Mesendoderm (in vitro differentiated cells): ENCODE data around the gene LCNL1. TPM values are rescaled to one million over a fixed set of nuclear protein-coding genes. Genes with fewer than 3 reads are reported as not detected.

Experiments used
- DNase-seq: peaks from one replicate; pipeline ENCODE4 v3.0.0; 2013
- H2AK5ac ChIP-seq: 2 replicates; pipeline ENCODE4 v1.6.1; 2013; ENCODE audit warnings: low read length, inconsistent platforms
- H2BK120ac ChIP-seq: 2 replicates; pipeline ENCODE4 v1.6.1; 2013; ENCODE audit warnings: low read depth, mild to moderate bottlenecking, low read length, moderate library complexity, mixed read lengths
- H2BK15ac ChIP-seq: replicated peaks from 2 replicates; pipeline ENCODE4 v1.6.1; 2013; ENCODE audit warnings: low read depth, mild to moderate bottlenecking, moderate library complexity
- H2BK5ac ChIP-seq: 2 replicates; pipeline ENCODE4 v1.6.1; 2013; ENCODE audit warnings: low read length, inconsistent platforms
- H3K18ac ChIP-seq: 2 replicates; pipeline ENCODE4 v1.6.1; 2013; ENCODE audit warnings: mild to moderate bottlenecking, low read length, mixed read lengths
- H3K23ac ChIP-seq: one replicate; pipeline ENCODE4 v1.6.1; 2013; ENCODE audit warnings: low read length
- H3K27ac ChIP-seq: 2 replicates; pipeline ENCODE4 v1.5.1; 2013; ENCODE audit warnings: low read depth, mild to moderate bottlenecking, inconsistent platforms, low read length, moderate library complexity
- H3K27me3 ChIP-seq: 2 replicates; pipeline ENCODE4 v1.6.1; 2013; ENCODE audit warnings: low read length, control low read depth, mild to moderate bottlenecking, inconsistent platforms; ENCODE audit not compliant: insufficient read depth, poor library complexity
- H3K36me3 ChIP-seq: 2 replicates; pipeline ENCODE4 v1.6.1; 2013; ENCODE audit warnings: low read length, inconsistent platforms; ENCODE audit not compliant: control insufficient read depth, insufficient read depth
- H3K4ac ChIP-seq: one replicate; pipeline ENCODE4 v1.6.1; 2013; ENCODE audit warnings: low read depth, mild to moderate bottlenecking, low read length, moderate library complexity
- H3K4me1 ChIP-seq: 2 replicates; pipeline ENCODE4 v1.6.1; 2013; ENCODE audit warnings: low read depth, low read length, inconsistent platforms; ENCODE audit not compliant: control insufficient read depth
- H3K4me2 ChIP-seq: 2 replicates; pipeline ENCODE4 v1.6.1; 2013; ENCODE audit warnings: low read length
- H3K4me3 ChIP-seq: 2 replicates; pipeline ENCODE4 v1.5.1; 2013; ENCODE audit warnings: mild to moderate bottlenecking, low read length
- H3K56ac ChIP-seq: one replicate; pipeline ENCODE4 v1.6.1; 2013; ENCODE audit warnings: low read length
- H3K79me1 ChIP-seq: 2 replicates; pipeline ENCODE4 v1.6.1; 2013; ENCODE audit warnings: low read length, inconsistent platforms
- H3K79me2 ChIP-seq: 2 replicates; pipeline ENCODE4 v1.6.1; 2013; ENCODE audit warnings: mild to moderate bottlenecking, low read length; ENCODE audit not compliant: control insufficient read depth, insufficient read depth
- H3K9ac ChIP-seq: 2 replicates; pipeline ENCODE4 v1.6.1; 2013; ENCODE audit warnings: low read length, inconsistent platforms
- H4K5ac ChIP-seq: one replicate; pipeline ENCODE4 v1.6.1; 2013; ENCODE audit warnings: low read length
- H4K8ac ChIP-seq: one replicate; pipeline ENCODE4 v1.6.1; 2013; ENCODE audit warnings: low read depth, mild to moderate bottlenecking, control low read depth, low read length, moderate library complexity
- WGBS: extraction: QIAGEN DNeasy Blood & Tissue Kit; methylation state at CpG from one replicate; pipeline ENCODE4 v1.1.7; 2013; ENCODE audit warnings: low lambda C conversion rate, missing lambda C conversion rate; ENCODE audit not compliant: insufficient coverage; ENCODE audit errors: extremely low coverage; 5-methylcytosine and 5-hydroxymethylcytosine counted together
- polyA plus RNA-seq, 2 experiments: library from polyadenylated mRNA; stranded (reverse); fragments of 200-250 nt; gene quantifications; one replicate each; pipeline ENCODE4 v1.2.3, GENCODE V29; 2013

LCNL1 gene
- not detected for polyA plus RNA-seq (2013, experiment 1 of 2)
- not detected for polyA plus RNA-seq (2013, experiment 2 of 2)

DNA sequence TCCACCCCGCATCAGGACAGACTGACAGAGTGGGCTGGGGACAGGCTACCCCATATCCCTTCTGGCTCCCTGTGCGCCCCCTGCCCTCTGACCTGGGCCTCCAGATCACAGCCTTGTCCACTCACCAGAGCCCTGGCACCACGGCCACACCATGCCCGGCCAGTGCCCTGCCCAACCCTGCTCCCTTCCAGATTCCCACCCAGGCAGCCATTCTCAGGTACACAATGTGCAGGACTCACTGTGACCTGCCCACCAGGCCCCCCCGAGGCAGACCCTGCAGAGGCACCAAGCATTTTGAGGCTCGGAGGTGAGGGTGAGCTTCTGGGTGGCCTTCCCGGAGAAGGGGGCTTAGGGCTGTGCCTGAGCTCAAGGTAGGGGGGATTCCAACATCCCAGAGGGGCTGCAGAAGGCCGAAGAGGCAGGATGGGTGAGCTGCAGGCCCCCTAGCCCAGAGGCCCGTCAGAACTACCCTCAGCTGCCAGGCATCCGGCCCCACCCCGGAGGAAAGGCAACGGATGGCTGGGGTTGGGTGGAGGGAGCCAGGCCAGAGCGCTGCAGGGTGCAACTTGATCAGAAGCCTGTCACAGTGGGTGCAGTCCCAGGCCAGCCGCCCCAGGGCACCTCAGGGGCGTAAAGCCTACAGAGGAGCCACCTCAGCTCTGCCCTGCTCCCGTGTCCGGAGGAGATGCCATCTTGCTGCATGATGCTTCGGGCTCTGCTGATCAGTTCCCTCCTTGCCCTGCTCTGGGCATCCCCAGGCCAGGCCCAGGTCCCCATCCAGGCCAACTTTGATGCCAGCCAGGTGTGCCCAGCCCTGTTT is at the start of gene LCNL1:
TSS of gene LCNL1 (plus strand) at position 762 of the 820 bp plus-strand sequence. CDS start 594 bp downstream, outside the sequence.
- H4K5ac ChIP-seq, result no peak within 1 kb of the TSS
- no peak within 1 kb of the TSS for H4K8ac ChIP-seq
- no peaks in the 10 kb centered on the region for H3K36me3 ChIP-seq
- H3K4me3 ChIP-seq, result no peak within 1 kb of the TSS
- H3K4ac ChIP-seq, result no peak within 1 kb of the TSS
- no peak within 1 kb of the TSS for H3K4me2 ChIP-seq
- H3K18ac ChIP-seq, result no peak within 1 kb of the TSS
- WGBS, result no CpG with 5 or more reads among the region's 18 CpGs
- H3K27ac ChIP-seq, result no peak within 1 kb of the TSS
- no peaks in the 10 kb centered on the region for H3K79me2 ChIP-seq
- no peaks in the 10 kb centered on the region for H3K79me1 ChIP-seq
- no peak for DNase-seq
- no peak within 1 kb of the TSS for H2BK15ac ChIP-seq
- no peak within 1 kb of the TSS for H3K9ac ChIP-seq
- H2BK5ac ChIP-seq, result no peak within 1 kb of the TSS
- no peaks in the 10 kb centered on the region for H3K4me1 ChIP-seq
- no peak within 1 kb of the TSS for H2AK5ac ChIP-seq
- H3K27me3 ChIP-seq, result peaks cover 8% of the 10 kb centered on the region
- H3K23ac ChIP-seq, result no peak within 1 kb of the TSS
- H3K56ac ChIP-seq, result no peak within 1 kb of the TSS
- H2BK120ac ChIP-seq, result no peak within 1 kb of the TSS

DNA sequence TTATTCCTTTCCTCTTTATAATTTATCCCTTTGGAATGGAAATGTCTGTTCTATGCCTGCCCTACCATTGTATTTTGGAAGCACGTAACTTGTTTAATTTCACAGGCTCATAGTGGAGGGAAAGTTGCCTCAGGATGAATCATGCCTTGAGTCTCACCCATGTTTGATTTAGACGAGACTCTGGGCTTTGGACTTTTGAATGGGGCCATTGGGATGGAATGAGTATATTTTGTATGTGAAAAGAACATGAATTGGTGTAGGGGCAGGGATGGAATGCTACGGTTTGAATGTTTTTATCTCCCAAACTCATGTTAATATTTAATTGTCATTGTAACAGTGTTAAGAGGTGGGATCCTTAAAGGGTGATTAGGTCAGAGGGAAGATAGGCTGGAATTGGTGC is 48.5 kb upstream of the LCNL1 start:
- no peak for DNase-seq
- Histone ChIP-seq H2BK5ac (no peak overlapping the region), H3K36me3 (peaks cover 4% of the 10 kb centered on the region), H3K4me1 (no peaks in the 10 kb centered on the region), H3K56ac (no peak overlapping the region), H3K9ac (no peak overlapping the region), H2AK5ac (no peak overlapping the region), H3K18ac (no peak overlapping the region), H3K4me3 (no peak overlapping the region), H3K79me1 (no peaks in the 10 kb centered on the region), H2BK120ac (no peak overlapping the region), H3K23ac (no peak overlapping the region), H4K5ac (no peak overlapping the region), H4K8ac (no peak overlapping the region), H2BK15ac (no peak overlapping the region), H3K4me2 (no peak overlapping the region), H3K4ac (no peak overlapping the region), H3K27ac (no peak overlapping the region), H3K79me2 (no peaks in the 10 kb centered on the region), H3K27me3 (no peaks in the 10 kb centered on the region)
- WGBS, result no CpG with 5 or more reads among the region's 3 CpGs

DNA sequence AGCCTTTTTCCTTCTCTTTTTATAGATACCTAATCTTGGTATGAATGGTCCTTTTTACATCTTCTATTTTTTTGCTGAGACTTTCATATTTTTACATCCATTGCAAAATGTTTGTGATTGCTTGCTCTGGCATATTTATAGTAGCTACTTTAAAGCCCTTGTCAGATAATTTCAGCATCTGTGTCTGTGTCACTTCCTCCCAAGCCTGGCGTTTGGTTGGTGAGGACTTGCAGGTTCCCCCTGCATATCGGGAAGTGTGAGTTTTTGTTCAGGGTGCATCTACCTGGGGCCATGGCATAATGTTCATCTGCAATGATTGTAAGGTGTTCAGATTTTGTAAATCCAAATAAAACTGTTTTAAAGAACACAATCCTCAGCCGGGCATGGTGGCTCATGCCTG is 47.1 kb upstream of the LCNL1 start:
- Histone ChIP-seq H3K36me3 (peaks cover 7% of the 10 kb centered on the region), H3K79me1 (no peaks in the 10 kb centered on the region), H4K8ac (no peak overlapping the region), H3K27me3 (no peaks in the 10 kb centered on the region), H3K4ac (no peak overlapping the region), H2AK5ac (no peak overlapping the region), H3K23ac (no peak overlapping the region), H2BK5ac (no peak overlapping the region), H3K4me2 (no peak overlapping the region), H4K5ac (no peak overlapping the region), H2BK120ac (no peak overlapping the region), H3K56ac (no peak overlapping the region), H3K79me2 (no peaks in the 10 kb centered on the region), H3K4me1 (no peaks in the 10 kb centered on the region), H3K4me3 (no peak overlapping the region), H3K27ac (no peak overlapping the region), H3K18ac (no peak overlapping the region), H2BK15ac (no peak overlapping the region), H3K9ac (no peak overlapping the region)
- WGBS, result no CpG with 5 or more reads among the region's 3 CpGs
- no peak for DNase-seq

DNA sequence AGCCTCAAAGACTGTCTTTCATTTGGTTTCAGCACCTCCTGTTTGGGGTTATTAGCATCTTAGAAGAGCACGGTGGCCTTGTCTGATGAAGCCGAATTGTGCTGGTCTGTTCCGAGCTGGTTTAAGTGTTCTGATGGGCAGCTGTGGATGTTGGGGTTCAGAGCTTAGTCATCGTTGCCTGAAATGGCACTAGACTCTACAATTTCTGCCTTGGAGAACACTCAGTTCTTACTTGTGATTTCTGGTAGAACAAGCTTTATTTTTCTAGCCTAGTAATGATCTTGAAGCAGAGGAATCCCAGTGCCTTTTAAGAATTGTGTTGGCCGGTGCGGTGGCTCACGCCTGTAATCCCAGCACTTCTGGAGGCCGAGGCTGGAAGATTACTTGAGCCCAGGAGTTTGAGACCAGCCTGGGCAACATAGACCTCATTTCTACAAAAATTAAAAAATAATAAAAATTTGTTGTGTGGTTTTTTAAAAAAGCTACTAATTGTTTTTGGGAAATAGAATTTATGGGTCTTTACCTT is 46.1 kb upstream of the LCNL1 start:
- no peak overlapping the region for H2BK120ac ChIP-seq
- H2BK15ac ChIP-seq, result no peak overlapping the region
- H3K4me2 ChIP-seq, result no peak overlapping the region
- no peak overlapping the region for H2AK5ac ChIP-seq
- peaks cover 9% of the 10 kb centered on the region for H3K36me3 ChIP-seq
- no CpG with 5 or more reads among the region's 8 CpGs for WGBS
- H2BK5ac ChIP-seq, result no peak overlapping the region
- no peaks in the 10 kb centered on the region for H3K79me1 ChIP-seq
- no peak for DNase-seq
- H3K27me3 ChIP-seq, result no peaks in the 10 kb centered on the region
- no peak overlapping the region for H3K9ac ChIP-seq
- H3K56ac ChIP-seq, result no peak overlapping the region
- no peaks in the 10 kb centered on the region for H3K79me2 ChIP-seq
- H3K23ac ChIP-seq, result no peak overlapping the region
- no peak overlapping the region for H3K4me3 ChIP-seq
- no peak overlapping the region for H3K27ac ChIP-seq
- no peak overlapping the region for H4K8ac ChIP-seq
- no peak overlapping the region for H4K5ac ChIP-seq
- H3K4ac ChIP-seq, result no peak overlapping the region
- H3K4me1 ChIP-seq, result no peaks in the 10 kb centered on the region
- no peak overlapping the region for H3K18ac ChIP-seq

DNA sequence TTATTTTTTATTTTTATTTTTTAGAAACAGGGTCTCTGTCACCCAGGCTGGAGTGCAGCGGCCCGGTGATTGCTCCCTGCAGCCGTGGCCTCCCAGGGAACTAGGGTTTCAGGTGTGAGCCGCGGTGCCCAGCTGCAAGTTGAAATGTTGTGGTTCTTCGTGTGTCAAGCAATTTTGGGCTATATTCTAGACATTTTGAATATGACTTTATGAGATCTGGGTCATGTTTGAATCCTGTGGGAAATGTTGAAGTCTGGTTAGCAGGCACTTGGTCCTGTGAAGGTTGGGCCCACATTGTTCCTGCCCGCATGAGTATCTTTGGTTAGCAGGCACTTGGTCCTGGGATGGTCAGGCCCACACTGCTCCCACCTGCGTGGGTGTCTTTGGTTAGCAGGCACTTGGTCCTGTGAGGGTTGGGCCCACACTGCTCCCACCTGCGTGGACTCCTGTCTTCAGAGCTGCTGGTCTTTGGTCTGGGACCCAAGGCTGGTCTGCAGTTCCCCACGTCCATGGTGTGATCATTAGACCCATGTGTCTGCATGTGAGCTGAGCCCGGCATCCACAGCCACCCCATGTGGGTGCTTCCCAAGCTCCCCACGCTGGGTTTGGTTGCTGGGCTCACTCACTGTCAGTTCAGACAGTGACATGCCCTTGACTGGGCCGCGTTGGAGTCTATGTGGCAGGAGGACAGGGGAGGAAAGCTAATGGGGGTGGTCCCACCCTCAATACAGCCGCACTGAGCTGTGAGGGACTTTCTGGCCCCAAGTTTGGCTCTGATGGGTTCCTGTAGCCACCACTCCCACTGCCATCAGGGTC is 45.4 kb upstream of the LCNL1 start:
- no peaks in the 10 kb centered on the region for H3K27me3 ChIP-seq
- no peaks in the 10 kb centered on the region for H3K4me1 ChIP-seq
- H2BK15ac ChIP-seq, result no peak overlapping the region
- no peak overlapping the region for H3K27ac ChIP-seq
- no peak overlapping the region for H4K8ac ChIP-seq
- no peak overlapping the region for H3K4me2 ChIP-seq
- DNase-seq, result no peak
- H3K36me3 ChIP-seq, result peaks cover 12% of the 10 kb centered on the region
- no peak overlapping the region for H3K23ac ChIP-seq
- H3K4me3 ChIP-seq, result no peak overlapping the region
- H3K56ac ChIP-seq, result no peak overlapping the region
- H2BK5ac ChIP-seq, result no peak overlapping the region
- no peak overlapping the region for H3K18ac ChIP-seq
- H3K79me1 ChIP-seq, result no peaks in the 10 kb centered on the region
- no peak overlapping the region for H3K9ac ChIP-seq
- no peak overlapping the region for H2BK120ac ChIP-seq
- no peak overlapping the region for H4K5ac ChIP-seq
- no peak overlapping the region for H3K4ac ChIP-seq
- H2AK5ac ChIP-seq, result no peak overlapping the region
- no peaks in the 10 kb centered on the region for H3K79me2 ChIP-seq
- no CpG with 5 or more reads among the region's 15 CpGs for WGBS
